Measurements from ENCODE around the gene PMEPA1.

PMEPA1 gene

GRCh38 chr20:57696401-57696961 is 13.3 kb downstream of the PMEPA1 start:
- no peak overlapping the region for H3K4me3 ChIP-seq (ENCODE audit: low read depth, low read length)
- no peak overlapping the region for H3K9ac ChIP-seq
- H3K9me3 ChIP-seq (ENCODE audit: control insufficient read depth, low read length): no peaks in the 10 kb centered on the region
- no peaks in the 10 kb centered on the region for H3K27me3 ChIP-seq (ENCODE audit: control insufficient read depth, insufficient read depth, low read length)
- no peak overlapping the region for H2AFZ ChIP-seq
- no peaks in the 10 kb centered on the region for H3K79me2 ChIP-seq
- TF ChIP-seq CTCF (IDR thresholded peaks at IDR 0.05): no peak
- H3K4me2 ChIP-seq (ENCODE audit: low read length): no peak overlapping the region
- H3K36me3 ChIP-seq (ENCODE audit: control insufficient read depth, insufficient read depth, low read length): no peaks in the 10 kb centered on the region
- H3K4me1 ChIP-seq: peaks cover 2% of the 10 kb centered on the region
- H3K27ac ChIP-seq: no peak overlapping the region

- no peak for TF ChIP-seq CTCF (IDR thresholded peaks at IDR 0.05)
- Histone ChIP-seq H3K9ac (no peak overlapping the region), H2AFZ (no peak overlapping the region), H3K4me1 (peaks cover 2% of the 10 kb centered on the region), H3K36me3 (ENCODE audit: control insufficient read depth, insufficient read depth, low read length) (no peaks in the 10 kb centered on the region), H3K27me3 (ENCODE audit: control insufficient read depth, insufficient read depth, low read length) (no peaks in the 10 kb centered on the region), H3K27ac (no peak overlapping the region), H3K9me3 (ENCODE audit: control insufficient read depth, low read length) (no peaks in the 10 kb centered on the region), H3K4me2 (ENCODE audit: low read length) (no peak overlapping the region), H3K79me2 (no peaks in the 10 kb centered on the region), H3K4me3 (ENCODE audit: low read depth, low read length) (no peak overlapping the region)
Measured at GRCh38 chr20:57695940-57696339, 13.9 kb downstream of the PMEPA1 start.

GRCh38 chr20:57695012-57695411 is 14.8 kb downstream of the PMEPA1 start:
- no peaks in the 10 kb centered on the region for H3K9me3 ChIP-seq (ENCODE audit: control insufficient read depth, low read length)
- no peaks in the 10 kb centered on the region for H3K27me3 ChIP-seq (ENCODE audit: control insufficient read depth, insufficient read depth, low read length)
- no peak for TF ChIP-seq CTCF (IDR thresholded peaks at IDR 0.05)
- H3K4me3 ChIP-seq (ENCODE audit: low read depth, low read length): no peak overlapping the region
- H2AFZ ChIP-seq: no peak overlapping the region
- H3K79me2 ChIP-seq: no peaks in the 10 kb centered on the region
- H3K36me3 ChIP-seq (ENCODE audit: control insufficient read depth, insufficient read depth, low read length): no peaks in the 10 kb centered on the region
- H3K4me1 ChIP-seq: peaks cover 2% of the 10 kb centered on the region
- H3K4me2 ChIP-seq (ENCODE audit: low read length): no peak overlapping the region
- no peak overlapping the region for H3K9ac ChIP-seq
- no peak overlapping the region for H3K27ac ChIP-seq

GRCh38 chr20:57694481-57694880 is 15.3 kb downstream of the PMEPA1 start:
- no peak overlapping the region for H3K27ac ChIP-seq
- H3K27me3 ChIP-seq (ENCODE audit: control insufficient read depth, insufficient read depth, low read length): no peaks in the 10 kb centered on the region
- H3K36me3 ChIP-seq (ENCODE audit: control insufficient read depth, insufficient read depth, low read length): no peaks in the 10 kb centered on the region
- no peaks in the 10 kb centered on the region for H3K79me2 ChIP-seq
- H3K4me1 ChIP-seq: peaks cover 2% of the 10 kb centered on the region
- no peak overlapping the region for H3K4me2 ChIP-seq (ENCODE audit: low read length)
- no peak overlapping the region for H3K9ac ChIP-seq
- H3K9me3 ChIP-seq (ENCODE audit: control insufficient read depth, low read length): no peaks in the 10 kb centered on the region
- TF ChIP-seq CTCF (IDR thresholded peaks at IDR 0.05): no peak
- no peak overlapping the region for H2AFZ ChIP-seq
- no peak overlapping the region for H3K4me3 ChIP-seq (ENCODE audit: low read depth, low read length)

GRCh38 chr20:57693670-57694329 is 16.0 kb downstream of the PMEPA1 start:
- H3K79me2 ChIP-seq: no peaks in the 10 kb centered on the region
- no peak for TF ChIP-seq CTCF (IDR thresholded peaks at IDR 0.05)
- no peaks in the 10 kb centered on the region for H3K27me3 ChIP-seq (ENCODE audit: control insufficient read depth, insufficient read depth, low read length)
- H3K4me3 ChIP-seq (ENCODE audit: low read depth, low read length): no peak overlapping the region
- H2AFZ ChIP-seq: no peak overlapping the region
- no peak overlapping the region for H3K4me2 ChIP-seq (ENCODE audit: low read length)
- no peaks in the 10 kb centered on the region for H3K9me3 ChIP-seq (ENCODE audit: control insufficient read depth, low read length)
- H3K36me3 ChIP-seq (ENCODE audit: control insufficient read depth, insufficient read depth, low read length): no peaks in the 10 kb centered on the region
- H3K9ac ChIP-seq: no peak overlapping the region
- peaks cover 2% of the 10 kb centered on the region for H3K4me1 ChIP-seq
- H3K27ac ChIP-seq: no peak overlapping the region
